Activated CD4-positive, alpha-beta T cell treated with anti-CD3 and anti-CD28 coated beads, Interleukin-2, amount 10 ng/mL, durations not matched to agents 24 days and 14 days (primary cell): ENCODE data around the gene STAT3. TPM values are rescaled to one million over a fixed set of nuclear protein-coding genes. Genes with fewer than 3 reads are reported as not detected.

Experiments used
- DNase-seq: peaks from one replicate; pipeline ENCODE4 v3.0.0; 2022
- H3K27ac Mint-ChIP-seq: one replicate; pipeline ENCODE4 v1.8.0; 2022; ENCODE audit warnings: mild to moderate bottlenecking, mixed read lengths
- H3K27me3 Mint-ChIP-seq: one replicate; pipeline ENCODE4 v1.8.0; 2022; ENCODE audit warnings: mixed read lengths
- H3K36me3 Mint-ChIP-seq: one replicate; pipeline ENCODE4 v1.8.0; 2022; ENCODE audit warnings: low read depth, mild to moderate bottlenecking, mixed read lengths
- H3K4me1 Mint-ChIP-seq: one replicate; pipeline ENCODE4 v1.8.0; 2021; ENCODE audit warnings: mixed read lengths
- H3K4me3 Mint-ChIP-seq: one replicate; pipeline ENCODE4 v1.8.0; 2022; ENCODE audit warnings: mild to moderate bottlenecking, moderate library complexity, mixed read lengths
- H3K9me3 Mint-ChIP-seq: one replicate; pipeline ENCODE4 v1.8.0; 2021; ENCODE audit warnings: mixed read lengths
- intact Hi-C: fragments of 100-400 bp; cut with micrococcal nuclease; formaldehyde crosslinking; loops from one replicate; pipeline ENCODE4 v1.15.1; 2023
- total RNA-seq: library from RNA; stranded (reverse); gene quantifications from 2 replicates; pipeline ENCODE4 v1.2.3, GENCODE V29; 2022

STAT3 gene
- total RNA-seq, 1 donor from 2014 or later = 252 TPM

GRCh38 chr17:42317266-42317845 is 70.9 kb downstream of the STAT3 start:
- intact Hi-C loops = no loop called here
- H3K9me3 Mint-ChIP-seq = no peaks in the 10 kb centered on the region

GRCh38 chr17:42316755-42317154 is 71.5 kb downstream of the STAT3 start:
- DNase-seq = no peak
- H3K4me3 Mint-ChIP-seq = no peak overlapping the region
- H3K27me3 Mint-ChIP-seq = no peaks in the 10 kb centered on the region
- intact Hi-C loops = no loop called here
- no peaks in the 10 kb centered on the region for H3K9me3 Mint-ChIP-seq
- H3K36me3 Mint-ChIP-seq = peaks cover 71% of the 10 kb centered on the region
- H3K27ac Mint-ChIP-seq = peak overlapping the region; percentile 66
- H3K4me1 Mint-ChIP-seq = peaks cover 56% of the 10 kb centered on the region

More at GRCh38 chr17:42317266-42317845, 70.9 kb downstream of the STAT3 start:
- H3K27me3 Mint-ChIP-seq = no peaks in the 10 kb centered on the region
- H3K36me3 Mint-ChIP-seq = peaks cover 72% of the 10 kb centered on the region
- peak overlapping the region; percentile 45 for H3K27ac Mint-ChIP-seq
- no peak overlapping the region for H3K4me3 Mint-ChIP-seq
- DNase-seq = no peak
- H3K4me1 Mint-ChIP-seq = peaks cover 56% of the 10 kb centered on the region

- H3K4me1 Mint-ChIP-seq = peaks cover 60% of the 10 kb centered on the region
- peaks cover 74% of the 10 kb centered on the region for H3K36me3 Mint-ChIP-seq
- H3K4me3 Mint-ChIP-seq = peak overlapping the region; percentile 16
- peak overlapping the region; percentile 69 for H3K27ac Mint-ChIP-seq
- H3K9me3 Mint-ChIP-seq = no peaks in the 10 kb centered on the region
- peak; percentile 70 for DNase-seq
- intact Hi-C loops = no loop called here
- no peaks in the 10 kb centered on the region for H3K27me3 Mint-ChIP-seq
These were observed 72.7 kb downstream of the STAT3 start for GRCh38 chr17:42315402-42316156.

GRCh38 chr17:42313773-42314566 is 74.3 kb downstream of the STAT3 start:
- Mint-ChIP-seq H3K4me3 (peak overlapping the region; percentile 14), H3K27ac (peak overlapping the region; percentile 80), H3K9me3 (no peaks in the 10 kb centered on the region), H3K36me3 (peaks cover 77% of the 10 kb centered on the region), H3K4me1 (peaks cover 66% of the 10 kb centered on the region), H3K27me3 (no peaks in the 10 kb centered on the region)
- DNase-seq = peak; percentile 70
- intact Hi-C loops = loop anchor here (1.0 to 5.0 kb wide), 3 partner anchors 8 to 213 kb away; no protein-coding TSS in a partner anchor

GRCh38 chr17:42313389-42313772 is 74.9 kb downstream of the STAT3 start:
- peak overlapping the region; percentile 80 for H3K27ac Mint-ChIP-seq

GRCh38 chr17:42312285-42313130 is 75.7 kb downstream of the STAT3 start:
- Mint-ChIP-seq H3K27ac (peak overlapping the region; percentile 77), H3K36me3 (peaks cover 78% of the 10 kb centered on the region), H3K4me3 (peak overlapping the region; percentile 81), H3K9me3 (no peaks in the 10 kb centered on the region), H3K27me3 (no peaks in the 10 kb centered on the region), H3K4me1 (peaks cover 63% of the 10 kb centered on the region)
- intact Hi-C loops = loop anchor here (1.0 to 5.0 kb wide), 3 partner anchors 22 to 215 kb away; no protein-coding TSS in a partner anchor
- peak; percentile 93 for DNase-seq

More at GRCh38 chr17:42313389-42313772, 74.9 kb downstream of the STAT3 start:
- no peak for DNase-seq
- Mint-ChIP-seq H3K36me3 (peaks cover 77% of the 10 kb centered on the region), H3K9me3 (no peaks in the 10 kb centered on the region), H3K4me3 (no peak overlapping the region), H3K4me1 (peaks cover 64% of the 10 kb centered on the region), H3K27me3 (no peaks in the 10 kb centered on the region)
- intact Hi-C loops = loop anchor here (2.0 to 5.0 kb wide), 2 partner anchors 93 to 214 kb away; no protein-coding TSS in a partner anchor

GRCh38 chr17:42312035-42312284 is 76.3 kb downstream of the STAT3 start:
- Mint-ChIP-seq H3K9me3 (no peaks in the 10 kb centered on the region), H3K36me3 (peaks cover 79% of the 10 kb centered on the region), H3K4me3 (peak overlapping the region; percentile 81), H3K27ac (peak overlapping the region; percentile 77), H3K4me1 (peaks cover 60% of the 10 kb centered on the region), H3K27me3 (no peaks in the 10 kb centered on the region)
- DNase-seq = peak; percentile 62
- intact Hi-C loops = loop anchor here (1.0 to 5.0 kb wide), 3 partner anchors 22 to 215 kb away; no protein-coding TSS in a partner anchor

- H3K27me3 Mint-ChIP-seq = no peaks in the 10 kb centered on the region
- H3K9me3 Mint-ChIP-seq = no peaks in the 10 kb centered on the region
- peaks cover 77% of the 10 kb centered on the region for H3K36me3 Mint-ChIP-seq
- peak; percentile 66 for DNase-seq
- peak overlapping the region; percentile 77 for H3K27ac Mint-ChIP-seq
- intact Hi-C loops = loop anchor here (1.0 to 5.0 kb wide), 3 partner anchors 21 to 216 kb away; no protein-coding TSS in a partner anchor
- peaks cover 61% of the 10 kb centered on the region for H3K4me1 Mint-ChIP-seq
- H3K4me3 Mint-ChIP-seq = peak overlapping the region; percentile 81
These were observed 76.8 kb downstream of the STAT3 start for GRCh38 chr17:42311240-42312034.

- H3K27ac Mint-ChIP-seq = peak overlapping the region; percentile 77
- H3K9me3 Mint-ChIP-seq = no peaks in the 10 kb centered on the region
- DNase-seq = peak; percentile 65
- peaks cover 63% of the 10 kb centered on the region for H3K4me1 Mint-ChIP-seq
- peak overlapping the region; percentile 81 for H3K4me3 Mint-ChIP-seq
- peaks cover 81% of the 10 kb centered on the region for H3K36me3 Mint-ChIP-seq
- intact Hi-C loops = loop anchor here (5.0 kb wide), 1 partner anchor 216 kb away; no protein-coding TSS in a partner anchor
- no peaks in the 10 kb centered on the region for H3K27me3 Mint-ChIP-seq
These were observed 77.4 kb downstream of the STAT3 start for GRCh38 chr17:42310787-42311215.

- Mint-ChIP-seq H3K27ac (peak overlapping the region; percentile 84), H3K27me3 (no peaks in the 10 kb centered on the region)
- intact Hi-C loops = loop anchor here (5.0 kb wide), 1 partner anchor 217 kb away; no protein-coding TSS in a partner anchor
These were observed 78.1 kb downstream of the STAT3 start for GRCh38 chr17:42309986-42310786.

GRCh38 chr17:42309142-42309541 is 79.1 kb downstream of the STAT3 start:
- no peaks in the 10 kb centered on the region for H3K27me3 Mint-ChIP-seq
- intact Hi-C loops = no loop called here
- H3K27ac Mint-ChIP-seq = peak overlapping the region; percentile 84
- H3K36me3 Mint-ChIP-seq = peaks cover 84% of the 10 kb centered on the region
- H3K4me1 Mint-ChIP-seq = peaks cover 59% of the 10 kb centered on the region
- no peak for DNase-seq
- H3K4me3 Mint-ChIP-seq = no peak overlapping the region
- no peaks in the 10 kb centered on the region for H3K9me3 Mint-ChIP-seq

More at GRCh38 chr17:42309986-42310786, 78.1 kb downstream of the STAT3 start:
- no peak for DNase-seq
- H3K36me3 Mint-ChIP-seq = peaks cover 77% of the 10 kb centered on the region
- H3K4me3 Mint-ChIP-seq = peak overlapping the region; percentile 81
- H3K9me3 Mint-ChIP-seq = no peaks in the 10 kb centered on the region
- peaks cover 57% of the 10 kb centered on the region for H3K4me1 Mint-ChIP-seq

- no peak overlapping the region for H3K4me3 Mint-ChIP-seq
- peaks cover 57% of the 10 kb centered on the region for H3K4me1 Mint-ChIP-seq
- H3K27me3 Mint-ChIP-seq = no peaks in the 10 kb centered on the region
These were observed 79.8 kb downstream of the STAT3 start for GRCh38 chr17:42308446-42308845.

More at GRCh38 chr17:42308446-42308845, 79.8 kb downstream of the STAT3 start:
- peaks cover 84% of the 10 kb centered on the region for H3K36me3 Mint-ChIP-seq
- H3K27ac Mint-ChIP-seq = peak overlapping the region; percentile 67
- intact Hi-C loops = loop anchor here (1.0 kb wide), 1 partner anchor 86 kb away; no protein-coding TSS in a partner anchor
- H3K9me3 Mint-ChIP-seq = no peaks in the 10 kb centered on the region
- DNase-seq = no peak
